ENCODE data around the gene SCO2. TPM values are rescaled to one million over a fixed set of nuclear protein-coding genes. Genes with fewer than 3 reads are reported as not detected.

The SCO2 gene
- total and polyA plus RNA-seq, 2 of the 13 experiments (the other 11 are each of a cell fraction or from before 2014, with no cell fraction given), result 0.32 to 3.7 TPM

GRCh38 chr22:50474710-50475651 lies 50.4 kb downstream of the SCO2 start, which contains the start of gene SBF1 (continued):
- TF ChIP-seq, protein P1, sequence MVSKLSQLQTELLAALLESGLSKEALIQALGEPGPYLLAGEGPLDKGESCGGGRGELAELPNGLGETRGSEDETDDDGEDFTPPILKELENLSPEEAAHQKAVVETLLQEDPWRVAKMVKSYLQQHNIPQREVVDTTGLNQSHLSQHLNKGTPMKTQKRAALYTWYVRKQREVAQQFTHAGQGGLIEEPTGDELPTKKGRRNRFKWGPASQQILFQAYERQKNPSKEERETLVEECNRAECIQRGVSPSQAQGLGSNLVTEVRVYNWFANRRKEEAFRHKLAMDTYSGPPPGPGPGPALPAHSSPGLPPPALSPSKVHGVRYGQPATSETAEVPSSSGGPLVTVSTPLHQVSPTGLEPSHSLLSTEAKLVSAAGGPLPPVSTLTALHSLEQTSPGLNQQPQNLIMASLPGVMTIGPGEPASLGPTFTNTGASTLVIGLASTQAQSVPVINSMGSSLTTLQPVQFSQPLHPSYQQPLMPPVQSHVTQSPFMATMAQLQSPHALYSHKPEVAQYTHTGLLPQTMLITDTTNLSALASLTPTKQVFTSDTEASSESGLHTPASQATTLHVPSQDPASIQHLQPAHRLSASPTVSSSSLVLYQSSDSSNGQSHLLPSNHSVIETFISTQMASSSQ (IDR thresholded peaks at IDR 0.05; ENCODE audit: low read depth), result no peak
- TF ChIP-seq, protein P1 (CRISPR knock-in tag; IDR thresholded peaks at IDR 0.05; ENCODE audit: borderline replicate concordance), result no peak
- TF ChIP-seq KDM2A (CRISPR knock-in tag; IDR thresholded peaks at IDR 0.05; ENCODE audit: borderline replicate concordance, low read depth), result peak; percentile 62; the same call in 1 of the 2 replicates
- TF ChIP-seq RAD51 (IDR thresholded peaks at IDR 0.05; ENCODE audit: borderline replicate concordance), result no peak
- TF ChIP-seq, protein P2, sequence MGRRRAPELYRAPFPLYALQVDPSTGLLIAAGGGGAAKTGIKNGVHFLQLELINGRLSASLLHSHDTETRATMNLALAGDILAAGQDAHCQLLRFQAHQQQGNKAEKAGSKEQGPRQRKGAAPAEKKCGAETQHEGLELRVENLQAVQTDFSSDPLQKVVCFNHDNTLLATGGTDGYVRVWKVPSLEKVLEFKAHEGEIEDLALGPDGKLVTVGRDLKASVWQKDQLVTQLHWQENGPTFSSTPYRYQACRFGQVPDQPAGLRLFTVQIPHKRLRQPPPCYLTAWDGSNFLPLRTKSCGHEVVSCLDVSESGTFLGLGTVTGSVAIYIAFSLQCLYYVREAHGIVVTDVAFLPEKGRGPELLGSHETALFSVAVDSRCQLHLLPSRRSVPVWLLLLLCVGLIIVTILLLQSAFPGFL (CRISPR knock-in tag; IDR thresholded peaks at IDR 0.05), result no peak
- TF ChIP-seq ZFAT (CRISPR knock-in tag; conservative IDR thresholded peaks at IDR 0.05), result no peak
- TF ChIP-seq ZSCAN29 (CRISPR knock-in tag; conservative IDR thresholded peaks at IDR 0.05), result no peak
- no peak for TF ChIP-seq ZNF790 (CRISPR knock-in tag; IDR thresholded peaks at IDR 0.05; ENCODE audit: borderline replicate concordance)
- TF ChIP-seq SP2 (CRISPR knock-in tag; IDR thresholded peaks at IDR 0.05), result peak; percentile 61; the same call in 1 of the 2 replicates
- TF ChIP-seq, protein P3, sequence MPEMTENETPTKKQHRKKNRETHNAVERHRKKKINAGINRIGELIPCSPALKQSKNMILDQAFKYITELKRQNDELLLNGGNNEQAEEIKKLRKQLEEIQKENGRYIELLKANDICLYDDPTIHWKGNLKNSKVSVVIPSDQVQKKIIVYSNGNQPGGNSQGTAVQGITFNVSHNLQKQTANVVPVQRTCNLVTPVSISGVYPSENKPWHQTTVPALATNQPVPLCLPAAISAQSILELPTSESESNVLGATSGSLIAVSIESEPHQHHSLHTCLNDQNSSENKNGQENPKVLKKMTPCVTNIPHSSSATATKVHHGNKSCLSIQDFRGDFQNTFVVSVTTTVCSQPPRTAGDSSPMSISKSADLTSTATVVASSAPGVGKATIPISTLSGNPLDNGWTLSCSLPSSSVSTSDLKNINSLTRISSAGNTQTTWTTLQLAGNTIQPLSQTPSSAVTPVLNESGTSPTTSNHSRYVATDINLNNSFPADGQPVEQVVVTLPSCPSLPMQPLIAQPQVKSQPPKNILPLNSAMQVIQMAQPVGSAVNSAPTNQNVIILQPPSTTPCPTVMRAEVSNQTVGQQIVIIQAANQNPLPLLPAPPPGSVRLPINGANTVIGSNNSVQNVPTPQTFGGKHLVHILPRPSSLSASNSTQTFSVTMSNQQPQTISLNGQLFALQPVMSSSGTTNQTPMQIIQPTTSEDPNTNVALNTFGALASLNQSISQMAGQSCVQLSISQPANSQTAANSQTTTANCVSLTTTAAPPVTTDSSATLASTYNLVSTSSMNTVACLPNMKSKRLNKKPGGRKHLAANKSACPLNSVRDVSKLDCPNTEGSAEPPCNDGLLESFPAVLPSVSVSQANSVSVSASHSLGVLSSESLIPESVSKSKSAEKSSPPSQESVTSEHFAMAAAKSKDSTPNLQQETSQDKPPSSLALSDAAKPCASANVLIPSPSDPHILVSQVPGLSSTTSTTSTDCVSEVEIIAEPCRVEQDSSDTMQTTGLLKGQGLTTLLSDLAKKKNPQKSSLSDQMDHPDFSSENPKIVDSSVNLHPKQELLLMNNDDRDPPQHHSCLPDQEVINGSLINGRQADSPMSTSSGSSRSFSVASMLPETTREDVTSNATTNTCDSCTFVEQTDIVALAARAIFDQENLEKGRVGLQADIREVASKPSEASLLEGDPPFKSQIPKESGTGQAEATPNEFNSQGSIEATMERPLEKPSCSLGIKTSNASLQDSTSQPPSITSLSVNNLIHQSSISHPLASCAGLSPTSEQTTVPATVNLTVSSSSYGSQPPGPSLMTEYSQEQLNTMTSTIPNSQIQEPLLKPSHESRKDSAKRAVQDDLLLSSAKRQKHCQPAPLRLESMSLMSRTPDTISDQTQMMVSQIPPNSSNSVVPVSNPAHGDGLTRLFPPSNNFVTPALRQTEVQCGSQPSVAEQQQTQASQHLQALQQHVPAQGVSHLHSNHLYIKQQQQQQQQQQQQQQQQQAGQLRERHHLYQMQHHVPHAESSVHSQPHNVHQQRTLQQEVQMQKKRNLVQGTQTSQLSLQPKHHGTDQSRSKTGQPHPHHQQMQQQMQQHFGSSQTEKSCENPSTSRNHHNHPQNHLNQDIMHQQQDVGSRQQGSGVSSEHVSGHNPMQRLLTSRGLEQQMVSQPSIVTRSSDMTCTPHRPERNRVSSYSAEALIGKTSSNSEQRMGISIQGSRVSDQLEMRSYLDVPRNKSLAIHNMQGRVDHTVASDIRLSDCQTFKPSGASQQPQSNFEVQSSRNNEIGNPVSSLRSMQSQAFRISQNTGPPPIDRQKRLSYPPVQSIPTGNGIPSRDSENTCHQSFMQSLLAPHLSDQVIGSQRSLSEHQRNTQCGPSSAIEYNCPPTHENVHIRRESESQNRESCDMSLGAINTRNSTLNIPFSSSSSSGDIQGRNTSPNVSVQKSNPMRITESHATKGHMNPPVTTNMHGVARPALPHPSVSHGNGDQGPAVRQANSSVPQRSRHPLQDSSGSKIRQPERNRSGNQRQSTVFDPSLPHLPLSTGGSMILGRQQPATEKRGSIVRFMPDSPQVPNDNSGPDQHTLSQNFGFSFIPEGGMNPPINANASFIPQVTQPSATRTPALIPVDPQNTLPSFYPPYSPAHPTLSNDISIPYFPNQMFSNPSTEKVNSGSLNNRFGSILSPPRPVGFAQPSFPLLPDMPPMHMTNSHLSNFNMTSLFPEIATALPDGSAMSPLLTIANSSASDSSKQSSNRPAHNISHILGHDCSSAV (CRISPR knock-in tag; IDR thresholded peaks at IDR 0.05; ENCODE audit: borderline replicate concordance), result no peak
- TF ChIP-seq CREB1 (IDR thresholded peaks at IDR 0.05), result no peak
- no peak for TF ChIP-seq CREB1 (CRISPR knock-in tag; IDR thresholded peaks at IDR 0.05)
- TF ChIP-seq CSRNP1 (CRISPR knock-in tag; IDR thresholded peaks at IDR 0.05), result no peak

All from HepG2 (cell line).